Liver (tissue), 9 donors: ENCODE measurements around the gene WIPI1. TPM values are rescaled to one million over a fixed set of nuclear protein-coding genes. Genes with fewer than 3 reads are reported as not detected.

Experiments
- DNase-seq: peaks from one replicate; pipeline ENCODE4 v3.0.0-alpha.2; 2017; ENCODE audit warnings: low spot score
- H3K27ac ChIP-seq, 2 donors: one replicate each; pipeline ENCODE4 v1.7.0; 2013; ENCODE audit warnings: inconsistent platforms in 2 of 2, low read length in 2 of 2, control low read depth in 1 of 2, low read depth in 1 of 2, mild to moderate bottlenecking in 1 of 2
- H3K27me3 ChIP-seq, 4 donors: one replicate each; pipeline versions ENCODE4 v1.6.1 to v1.7.0; 2013; ENCODE audit warnings: low read length in 3 of 4, inconsistent platforms in 1 of 4, mild to moderate bottlenecking in 1 of 4, moderate library complexity in 1 of 4; ENCODE audit not compliant: control insufficient read depth in 4 of 4, insufficient read depth in 4 of 4
- H3K36me3 ChIP-seq, 4 donors: one replicate each; pipeline versions ENCODE4 v1.6.1 to v1.7.0; 2013; ENCODE audit warnings: low read length in 3 of 4, mild to moderate bottlenecking in 3 of 4, low read depth in 1 of 4, moderate library complexity in 1 of 4; ENCODE audit not compliant: control insufficient read depth in 4 of 4, insufficient read depth in 3 of 4
- H3K4me1 ChIP-seq, 4 donors: one replicate each; pipeline versions ENCODE4 v1.6.1 to v1.7.0; 2013; ENCODE audit warnings: low read length in 3 of 4, mild to moderate bottlenecking in 3 of 4, moderate library complexity in 1 of 4; ENCODE audit not compliant: control insufficient read depth in 4 of 4, insufficient read depth in 4 of 4
- H3K4me3 ChIP-seq, 3 donors: one replicate each; pipeline versions ENCODE4 v1.6.1 to v1.7.0; 2013; ENCODE audit warnings: low read length in 3 of 3, control low read depth in 1 of 3, low read depth in 1 of 3, mild to moderate bottlenecking in 1 of 3
- H3K9ac ChIP-seq, 2 donors: one replicate each; pipeline ENCODE4 v1.7.0; 2013; ENCODE audit warnings: low read length in 2 of 2, mild to moderate bottlenecking in 2 of 2, moderate library complexity in 2 of 2, control low read depth in 1 of 2, low read depth in 1 of 2
- H3K9me3 ChIP-seq, 4 donors: one replicate each; pipeline versions ENCODE4 v1.6.1 to v1.7.0; 2013; ENCODE audit warnings: low read length in 3 of 4; ENCODE audit not compliant: control insufficient read depth in 4 of 4
- ATF3 ChIP-seq: IDR thresholded peaks from 2 replicates; pipeline ENCODE4 v1.6.1; 2016; ENCODE audit warnings: antibody characterized with exemption
- CTCF ChIP-seq: fragments of 150-350 bp; IDR thresholded peaks from 2 replicates; pipeline ENCODE4 v1.5.1; 2017; ENCODE audit warnings: improper control_type of control experiment, low read depth, low read length; ENCODE audit not compliant: missing input control
- EGR1 ChIP-seq, 2 donors: IDR thresholded peaks; 2 replicates each; pipeline ENCODE4 v1.6.1; 2016 to 2018; ENCODE audit warnings: antibody characterized with exemption in 2 of 2, low read depth in 2 of 2
- FOXA1 ChIP-seq: IDR thresholded peaks from 2 replicates; pipeline ENCODE4 v1.6.1; 2016; ENCODE audit warnings: antibody characterized with exemption
- FOXA2 ChIP-seq: IDR thresholded peaks from 2 replicates; pipeline ENCODE4 v1.6.1; 2016; ENCODE audit warnings: antibody characterized with exemption
- GABPA ChIP-seq, 2 donors: IDR thresholded peaks in 1 of 2; conservative IDR thresholded peaks in 1 of 2; 2 replicates each; pipeline ENCODE4 v1.6.1; 2016; ENCODE audit warnings: antibody characterized with exemption in 2 of 2, mild to moderate bottlenecking in 1 of 2, moderate library complexity in 1 of 2
- HNF4A ChIP-seq, 2 donors: conservative IDR thresholded peaks; 2 replicates each; pipeline ENCODE4 v1.6.1; 2016; ENCODE audit warnings: antibody characterized with exemption in 2 of 2, mild to moderate bottlenecking in 2 of 2
- HNF4G ChIP-seq: IDR thresholded peaks from 2 replicates; pipeline ENCODE4 v1.6.1; 2016; ENCODE audit warnings: antibody characterized with exemption
- JUND ChIP-seq, 2 donors: IDR thresholded peaks; 2 replicates each; pipeline ENCODE4 v1.6.1; 2016; ENCODE audit warnings: antibody characterized with exemption in 2 of 2
- MAX ChIP-seq: IDR thresholded peaks from 2 replicates; pipeline ENCODE4 v1.6.1; 2016; ENCODE audit warnings: antibody characterized with exemption
- NR2F2 ChIP-seq: IDR thresholded peaks from 2 replicates; pipeline ENCODE4 v1.6.1; 2016; ENCODE audit warnings: antibody characterized with exemption
- RAD21 ChIP-seq, 2 donors: IDR thresholded peaks; 2 replicates each; pipeline ENCODE4 v1.6.1; 2016; ENCODE audit warnings: antibody characterized with exemption in 2 of 2, mild to moderate bottlenecking in 2 of 2
- REST ChIP-seq: IDR thresholded peaks from 2 replicates; pipeline ENCODE4 v1.6.1; 2016; ENCODE audit warnings: antibody characterized with exemption, mild to moderate bottlenecking
- RXRA ChIP-seq, 2 donors: IDR thresholded peaks; 2 replicates each; pipeline ENCODE4 v1.6.1; 2017 to 2018; ENCODE audit warnings: antibody characterized with exemption in 2 of 2, mild to moderate bottlenecking in 1 of 2
- SP1 ChIP-seq: IDR thresholded peaks from 2 replicates; pipeline ENCODE4 v1.6.1; 2018; ENCODE audit warnings: antibody characterized with exemption, mild to moderate bottlenecking
- TAF1 ChIP-seq: conservative IDR thresholded peaks from 2 replicates; pipeline ENCODE4 v1.6.1; 2016; ENCODE audit warnings: antibody characterized with exemption, mild to moderate bottlenecking
- YY1 ChIP-seq: IDR thresholded peaks from 2 replicates; pipeline ENCODE4 v1.6.1; 2016; ENCODE audit warnings: antibody characterized with exemption, mild to moderate bottlenecking
- ZBTB33 ChIP-seq: IDR thresholded peaks from 2 replicates; pipeline ENCODE4 v1.6.1; 2016; ENCODE audit warnings: antibody characterized with exemption
- WGBS: extraction: QIAGEN DNeasy Blood & Tissue Kit; methylation state at CpG from one replicate; pipeline ENCODE4 v1.1.7; 2013; 5-methylcytosine and 5-hydroxymethylcytosine counted together
- polyA plus RNA-seq, 2 donors: library from polyadenylated mRNA; stranded (reverse) in 1 of 2; unstranded in 1 of 2; fragments of 200-250 nt in 1 of 2; fragments of >200 nt in 1 of 2; fragmentation: Nextera tagmentation in 1 of 2; extraction: Ambion mirVana in 1 of 2; gene quantifications; one replicate each; pipeline versions ENCODE4 v1.2.1 to v1.2.3, GENCODE V29; 2013 to 2015
- total RNA-seq, 2 donors: library from RNA; depleted of rRNA; stranded (reverse); fragments of >200 nt; gene quantifications; one replicate each; pipeline ENCODE4 v1.2.3, GENCODE V29; 2014
- donor health status: healthy.
- donor health status: healthy.
- donor health status: healthy.
- donor health status: healthy.
- donor health status: healthy.

The WIPI1 gene
- total and polyA plus RNA-seq, 4 donors: 21.1 to 48.6 (median 29.8) TPM

GRCh38 chr17:68449021-68449739, 8.1 kb downstream of the WIPI1 start:
- DNase-seq: no peak
- no peak overlapping the region for H3K4me3 ChIP-seq
- H3K27ac ChIP-seq: no peak overlapping the region
- no peak for TF ChIP-seq MAX
- TF ChIP-seq NR2F2: no peak
- no peak for TF ChIP-seq HNF4A (conservative IDR thresholded peaks at IDR 0.05)
- no peak for TF ChIP-seq RXRA (IDR thresholded peaks at IDR 0.05)
- no peak for TF ChIP-seq JUND (IDR thresholded peaks at IDR 0.05)
- TF ChIP-seq EGR1 (IDR thresholded peaks at IDR 0.05; ENCODE audit: low read depth in 2 of 2): no peak
- no peak for TF ChIP-seq FOXA2
- TF ChIP-seq CTCF: no peak
- TF ChIP-seq ZBTB33: no peak
- no peak for TF ChIP-seq TAF1
- TF ChIP-seq YY1: no peak
- H3K9ac ChIP-seq: no peak overlapping the region
- 94% methylated on average over 13 of the region's 13 CpGs for WGBS
- H3K36me3 ChIP-seq: peaks cover 2 to 21% (median 11%) of the 10 kb centered on the region in 4 donors
- no peaks in the 10 kb centered on the region for H3K9me3 ChIP-seq
- no peaks in the 10 kb centered on the region for H3K27me3 ChIP-seq
- no peaks in the 10 kb centered on the region for H3K4me1 ChIP-seq

GRCh38 chr17:68446626-68447041, 10.7 kb downstream of the WIPI1 start:
- no peaks in the 10 kb centered on the region for H3K9me3 ChIP-seq
- H3K4me1 ChIP-seq: peaks cover 0 to 6% (median 2%) of the 10 kb centered on the region in 4 donors
- peaks cover 2 to 21% (median 12%) of the 10 kb centered on the region in 4 donors for H3K36me3 ChIP-seq
- H3K27me3 ChIP-seq: no peaks in the 10 kb centered on the region
- no peak for DNase-seq
- no peak overlapping the region for H3K27ac ChIP-seq
- no peak overlapping the region for H3K4me3 ChIP-seq
- 93% methylated on average over 9 of the region's 9 CpGs for WGBS
- no peak for TF ChIP-seq ATF3
- no peak for TF ChIP-seq ZBTB33
- no peak for TF ChIP-seq JUND (IDR thresholded peaks at IDR 0.05)
- no peak for TF ChIP-seq NR2F2
- no peak for TF ChIP-seq REST
- no peak for TF ChIP-seq SP1
- TF ChIP-seq CTCF: no peak
- no peak for TF ChIP-seq RAD21 (IDR thresholded peaks at IDR 0.05)
- no peak for TF ChIP-seq YY1
- no peak for TF ChIP-seq MAX
- TF ChIP-seq TAF1: no peak
- no peak for TF ChIP-seq HNF4G
- TF ChIP-seq HNF4A (conservative IDR thresholded peaks at IDR 0.05): no peak
- no peak for TF ChIP-seq FOXA2
- TF ChIP-seq EGR1 (IDR thresholded peaks at IDR 0.05; ENCODE audit: low read depth in 2 of 2): no peak
- TF ChIP-seq GABPA (IDR thresholded peaks at IDR 0.05 in 1 of 2, conservative IDR thresholded peaks at IDR 0.05 in 1 of 2): no peak
- no peak for TF ChIP-seq RXRA (IDR thresholded peaks at IDR 0.05)
- no peak for TF ChIP-seq FOXA1
- no peak overlapping the region for H3K9ac ChIP-seq
